IMR-90 (cell line): Measurements from ENCODE around the gene MPPED1. TPM values are rescaled to one million over a fixed set of nuclear protein-coding genes. Genes with fewer than 3 reads are reported as not detected.

Experiments used
- ATAC-seq: fragments of 200-7000 bp; cut with Tn5 transposase; 2 replicates; pipeline ENCODE4 v1.9.1; 2020; ENCODE audit warnings: low read depth, mild to moderate bottlenecking, moderate library complexity
- BruUV-seq: library from RNA; stranded (reverse); fragments of 400-500 nt; replicated peaks from 2 replicates; lab custom pipeline; 2021; lab: Mats Ljungman, UMichigan
- CTCF ChIA-PET: fragments of 300-600 bp; formaldehyde crosslinking; extraction: SDS; loops from one replicate; lab custom pipeline; 2021; ENCODE audit warnings: antibody characterized with exemption; lab: Yijun Ruan, JAX
- POLR2A ChIA-PET: fragments of 300-600 bp; sonication (Branson Sonifier 250); formaldehyde crosslinking; loops from one replicate; lab custom pipeline; 2022; ENCODE audit warnings: antibody characterized with exemption; ENCODE audit not compliant: unreplicated experiment; lab: Charles Lee
- DNase-seq: peaks from one replicate; pipeline ENCODE4 v3.0.0; 2013
- H2AFZ ChIP-seq: replicated peaks from 2 replicates; pipeline ENCODE3; 2013; ENCODE audit warnings: low read length, mild to moderate bottlenecking; ENCODE audit not compliant: poor library complexity
- H2AK5ac ChIP-seq: 2 replicates; pipeline ENCODE4 v1.6.1; 2013; ENCODE audit warnings: low read depth, low read length, inconsistent platforms
- H2AK9ac ChIP-seq: replicated peaks from 2 replicates; pipeline ENCODE3; 2013; ENCODE audit warnings: mild to moderate bottlenecking, low read depth, low read length, moderate library complexity; ENCODE audit not compliant: poor library complexity
- H2BK120ac ChIP-seq: 2 replicates; pipeline ENCODE4 v1.6.1; 2013; ENCODE audit warnings: low read depth, low read length, inconsistent platforms
- H2BK15ac ChIP-seq: 3 replicates; pipeline ENCODE4 v1.6.1; 2013; ENCODE audit warnings: low read depth, low read length, inconsistent platforms
- H2BK20ac ChIP-seq: 2 replicates; pipeline ENCODE4 v1.6.1; 2013; ENCODE audit warnings: low read depth, mild to moderate bottlenecking, inconsistent platforms, low read length, moderate library complexity
- H2BK5ac ChIP-seq: 2 replicates; pipeline ENCODE4 v1.6.1; 2013; ENCODE audit warnings: mild to moderate bottlenecking, low read depth, low read length, inconsistent platforms; ENCODE audit not compliant: poor library complexity, severe bottlenecking
- H3K14ac ChIP-seq: replicated peaks from 2 replicates; pipeline ENCODE4 v1.6.1; 2013; ENCODE audit warnings: low read depth, low read length, inconsistent platforms
- H3K18ac ChIP-seq: 2 replicates; pipeline ENCODE4 v1.6.1; 2013; ENCODE audit warnings: low read depth, low read length, control low read depth
- H3K23ac ChIP-seq: 2 replicates; pipeline ENCODE4 v1.6.1; 2013; ENCODE audit warnings: low read depth, low read length, inconsistent platforms
- H3K27ac ChIP-seq: 2 replicates; pipeline ENCODE4 v1.5.1; 2013; ENCODE audit warnings: mild to moderate bottlenecking, control low read depth, low read length; ENCODE audit not compliant: insufficient read depth
- H3K27me3 ChIP-seq: 2 replicates; pipeline ENCODE4 v1.6.1; 2013; ENCODE audit warnings: low read length; ENCODE audit not compliant: control insufficient read depth, insufficient read depth
- H3K36me3 ChIP-seq: 2 replicates; pipeline ENCODE4 v1.6.1; 2013; ENCODE audit warnings: low read length, mixed read lengths; ENCODE audit not compliant: control insufficient read depth, insufficient read depth
- H3K4ac ChIP-seq: 2 replicates; pipeline ENCODE4 v1.6.1; 2013; ENCODE audit warnings: low read depth, low read length, inconsistent platforms
- H3K4me1 ChIP-seq: 2 replicates; pipeline ENCODE4 v1.6.1; 2013; ENCODE audit warnings: low read length, mixed read lengths; ENCODE audit not compliant: control insufficient read depth, insufficient read depth
- H3K4me2 ChIP-seq: 2 replicates; pipeline ENCODE4 v1.6.1; 2013; ENCODE audit warnings: low read depth, mild to moderate bottlenecking, control low read depth, low read length, moderate library complexity
- H3K4me3 ChIP-seq: 2 replicates; pipeline ENCODE4 v1.5.1; 2013; ENCODE audit warnings: low read depth, mild to moderate bottlenecking, control low read depth, low read length, moderate library complexity; ENCODE audit not compliant: insufficient read depth
- H3K56ac ChIP-seq: 2 replicates; pipeline ENCODE4 v1.6.1; 2013; ENCODE audit warnings: low read length, inconsistent platforms; ENCODE audit not compliant: insufficient read depth; ENCODE audit errors: extremely low read depth
- H3K79me1 ChIP-seq, 2 experiments: 2 replicates each; pipeline ENCODE4 v1.6.1; 2013; ENCODE audit warnings: low read length in 2 of 2, inconsistent platforms in 1 of 2, low read depth in 1 of 2
- H3K9ac ChIP-seq: 2 replicates; pipeline ENCODE4 v1.6.1; 2013; ENCODE audit warnings: low read depth, low read length, control low read depth
- H3K9me1 ChIP-seq: 2 replicates; pipeline ENCODE4 v1.6.1; 2013; ENCODE audit warnings: low read length, inconsistent platforms; ENCODE audit not compliant: insufficient read depth
- H3K9me3 ChIP-seq: 2 replicates; pipeline ENCODE4 v1.6.1; 2013; ENCODE audit warnings: low read length; ENCODE audit not compliant: control insufficient read depth, insufficient read depth
- H4K20me1 ChIP-seq: 2 replicates; pipeline ENCODE4 v1.6.1; 2013; ENCODE audit warnings: low read length, inconsistent platforms; ENCODE audit not compliant: insufficient read depth
- H4K5ac ChIP-seq: 2 replicates; pipeline ENCODE4 v1.6.1; 2013; ENCODE audit warnings: mild to moderate bottlenecking, low read depth, low read length, control low read depth
- H4K8ac ChIP-seq, 2 experiments: 2 replicates each; pipeline ENCODE4 v1.6.1; 2013; ENCODE audit warnings: low read depth in 2 of 2, low read length in 2 of 2, control low read depth in 1 of 2, inconsistent platforms in 1 of 2
- H4K91ac ChIP-seq: 2 replicates; pipeline ENCODE4 v1.6.1; 2013; ENCODE audit warnings: low read depth, low read length, inconsistent platforms; ENCODE audit not compliant: insufficient read depth
- CEBPB ChIP-seq: IDR thresholded peaks from 2 replicates; pipeline ENCODE4 v1.6.1; 2012; ENCODE audit warnings: low read depth, low read length, improper control_type of control experiment
- CHD1 ChIP-seq: IDR thresholded peaks from 2 replicates; pipeline ENCODE4 v1.6.1; 2012; ENCODE audit warnings: low read depth, low read length, improper control_type of control experiment
- MXI1 ChIP-seq: IDR thresholded peaks from 2 replicates; pipeline ENCODE4 v1.6.1; 2012; ENCODE audit warnings: low read depth, mild to moderate bottlenecking, low read length, moderate library complexity, borderline replicate concordance
- SMC3 ChIP-seq: fragments of 150-350 bp; IDR thresholded peaks from 2 replicates; pipeline ENCODE4 v1.6.1; 2016; ENCODE audit warnings: low read depth, mild to moderate bottlenecking, antibody characterized with exemption, low read length, moderate library complexity
- WGBS, 2 experiments: methylation state at CpG; one replicate each; pipeline versions ENCODE4 v1.1.5 to v1.1.7; 2013; ENCODE audit warnings: missing lambda C conversion rate in 2 of 2; ENCODE audit not compliant: insufficient read length in 1 of 2; ENCODE audit errors: extremely low coverage in 2 of 2; 5-methylcytosine and 5-hydroxymethylcytosine counted together
- dilution Hi-C: fragments of 300-500 bp; cut with HindIII; formaldehyde crosslinking; loops from one replicate; pipeline ENCODE4 v1.14.3; 2018; ENCODE audit warnings: low sequenced_read_pairs; ENCODE audit not compliant: unreplicated experiment
- in situ Hi-C: fragments of 300-500 bp; cut with MboI; formaldehyde crosslinking; loops from 3 replicates; pipeline ENCODE4 v1.14.3; 2019; ENCODE audit warnings: low sequenced_read_pairs, inconsistent platforms, mixed read lengths
- intact Hi-C: fragments of 100-400 bp; cut with micrococcal nuclease; formaldehyde crosslinking; loops from 2 replicates; pipeline ENCODE4 v1.10.0; 2022
- polyA plus RNA-seq, 3 experiments: library from polyadenylated mRNA; depleted of rRNA; stranded (reverse); fragments of >200 nt; gene quantifications; 2 replicates each; pipeline ENCODE4 v1.2.3, GENCODE V29; 2012; ENCODE audit warnings: low replicate concordance in 1 of 3
- total RNA-seq: library from RNA; depleted of rRNA; stranded (reverse); fragments of >200 nt; gene quantifications from 2 replicates; pipeline ENCODE4 v1.2.3, GENCODE V29; 2012

MPPED1 gene
- total and polyA plus RNA-seq, 2 of the 4 experiments (the other 2 are of a cell fraction): not detected

GRCh38 chr22:43479962-43480361, 68.1 kb downstream of the MPPED1 start:
- no peaks in the 10 kb centered on the region for H3K79me1 ChIP-seq
- no peak overlapping the region for H3K18ac ChIP-seq
- peaks cover 2% of the 10 kb centered on the region; the same call in 1 of the 2 replicates for H3K27me3 ChIP-seq
- dilution Hi-C loops: no loop called here
- no peak overlapping the region for H2BK5ac ChIP-seq
- intact Hi-C loops: no loop called here
- H3K9ac ChIP-seq: no peak overlapping the region
- no peak overlapping the region for H2AFZ ChIP-seq
- H3K9me1 ChIP-seq: no peaks in the 10 kb centered on the region
- ChIA-PET CTCF (no interaction called here), POLR2A (no interaction called here)
- H3K36me3 ChIP-seq: no peaks in the 10 kb centered on the region
- no peaks in the 10 kb centered on the region for H3K4me1 ChIP-seq
- H4K91ac ChIP-seq: no peak overlapping the region
- WGBS, 2 experiments: 19% methylated on average over 3 of the region's 7 CpGs; no CpG with 5 or more reads in 1 of the 2 experiments
- H4K20me1 ChIP-seq: no peaks in the 10 kb centered on the region
- H2AK5ac ChIP-seq: no peak overlapping the region
- no TSS peak for BruUV-seq
- DNase-seq (no peak), ATAC-seq (no peak)
- H3K56ac ChIP-seq: no peak overlapping the region
- H3K4ac ChIP-seq: no peak overlapping the region
- H2BK120ac ChIP-seq: no peak overlapping the region
- no peaks in the 10 kb centered on the region for H3K9me3 ChIP-seq
- no peak overlapping the region for H4K8ac ChIP-seq
- H4K5ac ChIP-seq: no peak overlapping the region
- H3K27ac ChIP-seq: no peak overlapping the region
- H2BK15ac ChIP-seq: no peak overlapping the region
- H3K4me2 ChIP-seq: no peak overlapping the region
- H3K14ac ChIP-seq: no peak overlapping the region
- no peak overlapping the region for H3K4me3 ChIP-seq
- no peak overlapping the region for H2AK9ac ChIP-seq
- TF ChIP-seq CHD1: no peak
- no peak for TF ChIP-seq CEBPB
- TF ChIP-seq SMC3: no peak
- no peak for TF ChIP-seq MXI1
- in situ Hi-C loops: no loop called here
- H3K23ac ChIP-seq: no peak overlapping the region
- no peak overlapping the region for H2BK20ac ChIP-seq
